Stimulated activated CD4-positive, alpha-beta T cell treated with anti-CD3 and anti-CD28 coated beads, Interleukin-4, amount 100 ng/mL, for 4 hours (primary cell): ENCODE measurements around the gene GPR135.
"Not testable (repeated sequence)": the region's sequence is repeated elsewhere in the genome, so short reads cannot be mapped to it uniquely, and the experiment has no call there.

Source experiments
- DNase-seq, 2 experiments: peaks; one replicate each; pipeline ENCODE4 v3.0.0-alpha.2; 2020

GPR135 gene

GRCh38 chr14:59474172-59474571, 9.0 kb upstream of the GPR135 start:
- no peak for DNase-seq

GRCh38 chr14:59464486-59465315, 479 bp downstream of the GPR135 start:
- peak; percentile 38 to 50 for DNase-seq

- DNase-seq = peak; percentile 8 to 23
Observed at GRCh38 chr14:59463787-59464485, 1.2 kb downstream of the GPR135 start.

GRCh38 chr14:59461891-59462290, 3.3 kb downstream of the GPR135 start:
- no peak for DNase-seq

- no peak for DNase-seq
Observed at GRCh38 chr14:59460378-59460777, 4.8 kb downstream of the GPR135 start.

- no peak for DNase-seq
Observed at GRCh38 chr14:59458486-59458885, 6.7 kb downstream of the GPR135 start.

GRCh38 chr14:59455411-59455810, 9.8 kb downstream of the GPR135 start:
- DNase-seq = no peak

GRCh38 chr14:59454139-59454538, 11.0 kb downstream of the GPR135 start:
- DNase-seq = no peak

GRCh38 chr14:59451849-59452248, 13.3 kb downstream of the GPR135 start:
- DNase-seq = no peak

- DNase-seq = no peak
Observed at GRCh38 chr14:59450716-59451115, 14.5 kb downstream of the GPR135 start.

- not testable (repeated sequence) for DNase-seq
Observed at GRCh38 chr14:59448673-59449072, 16.5 kb downstream of the GPR135 start.

GRCh38 chr14:59439256-59439965, 25.8 kb downstream of the GPR135 start:
- no peak for DNase-seq

- DNase-seq = no peak
Observed at GRCh38 chr14:59438195-59438647, 27.0 kb downstream of the GPR135 start.

- DNase-seq = no peak
Observed at GRCh38 chr14:59435987-59436386, 29.2 kb downstream of the GPR135 start.

GRCh38 chr14:59435101-59435500, 30.1 kb downstream of the GPR135 start:
- DNase-seq = no peak

- no peak for DNase-seq
Observed at GRCh38 chr14:59429790-59430189, 35.4 kb downstream of the GPR135 start.

GRCh38 chr14:59428581-59429012, 36.6 kb downstream of the GPR135 start:
- DNase-seq = no peak

- DNase-seq = no peak
Observed at GRCh38 chr14:59427653-59428580, 37.3 kb downstream of the GPR135 start.

GRCh38 chr14:59425322-59425935, 39.8 kb downstream of the GPR135 start:
- DNase-seq = no peak

GRCh38 chr14:59424341-59425071, 40.7 kb downstream of the GPR135 start:
- DNase-seq = no peak
